ENCODE data around the gene TMCC3. TPM values are rescaled to one million over a fixed set of nuclear protein-coding genes. Genes with fewer than 3 reads are reported as not detected.

TMCC3 gene, protein sequence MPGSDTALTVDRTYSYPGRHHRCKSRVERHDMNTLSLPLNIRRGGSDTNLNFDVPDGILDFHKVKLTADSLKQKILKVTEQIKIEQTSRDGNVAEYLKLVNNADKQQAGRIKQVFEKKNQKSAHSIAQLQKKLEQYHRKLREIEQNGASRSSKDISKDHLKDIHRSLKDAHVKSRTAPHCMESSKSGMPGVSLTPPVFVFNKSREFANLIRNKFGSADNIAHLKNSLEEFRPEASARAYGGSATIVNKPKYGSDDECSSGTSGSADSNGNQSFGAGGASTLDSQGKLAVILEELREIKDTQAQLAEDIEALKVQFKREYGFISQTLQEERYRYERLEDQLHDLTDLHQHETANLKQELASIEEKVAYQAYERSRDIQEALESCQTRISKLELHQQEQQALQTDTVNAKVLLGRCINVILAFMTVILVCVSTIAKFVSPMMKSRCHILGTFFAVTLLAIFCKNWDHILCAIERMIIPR
- total RNA-seq (10 to 100 TPM; 18.2 to 61.6 (median 28.0) TPM), polyA plus RNA-seq (10 to 100 TPM; 10.6 to 32.6 (median 10.8) TPM)
- long read RNA-seq, donor 1, full-length matches to known transcripts, result 40 of 43 reads
- long read RNA-seq, donor 1, partial matches to known transcripts, result 0 of 43 reads
- long read RNA-seq, donor 1, other reads (novel, unspliced or antisense), result 3 of 43 reads
- long read RNA-seq, donor 2, full-length matches to known transcripts, result 37 of 48 reads
- long read RNA-seq, donor 2, partial matches to known transcripts, result 2 of 48 reads
- long read RNA-seq, donor 2, other reads (novel, unspliced or antisense), result 9 of 48 reads

DNA sequence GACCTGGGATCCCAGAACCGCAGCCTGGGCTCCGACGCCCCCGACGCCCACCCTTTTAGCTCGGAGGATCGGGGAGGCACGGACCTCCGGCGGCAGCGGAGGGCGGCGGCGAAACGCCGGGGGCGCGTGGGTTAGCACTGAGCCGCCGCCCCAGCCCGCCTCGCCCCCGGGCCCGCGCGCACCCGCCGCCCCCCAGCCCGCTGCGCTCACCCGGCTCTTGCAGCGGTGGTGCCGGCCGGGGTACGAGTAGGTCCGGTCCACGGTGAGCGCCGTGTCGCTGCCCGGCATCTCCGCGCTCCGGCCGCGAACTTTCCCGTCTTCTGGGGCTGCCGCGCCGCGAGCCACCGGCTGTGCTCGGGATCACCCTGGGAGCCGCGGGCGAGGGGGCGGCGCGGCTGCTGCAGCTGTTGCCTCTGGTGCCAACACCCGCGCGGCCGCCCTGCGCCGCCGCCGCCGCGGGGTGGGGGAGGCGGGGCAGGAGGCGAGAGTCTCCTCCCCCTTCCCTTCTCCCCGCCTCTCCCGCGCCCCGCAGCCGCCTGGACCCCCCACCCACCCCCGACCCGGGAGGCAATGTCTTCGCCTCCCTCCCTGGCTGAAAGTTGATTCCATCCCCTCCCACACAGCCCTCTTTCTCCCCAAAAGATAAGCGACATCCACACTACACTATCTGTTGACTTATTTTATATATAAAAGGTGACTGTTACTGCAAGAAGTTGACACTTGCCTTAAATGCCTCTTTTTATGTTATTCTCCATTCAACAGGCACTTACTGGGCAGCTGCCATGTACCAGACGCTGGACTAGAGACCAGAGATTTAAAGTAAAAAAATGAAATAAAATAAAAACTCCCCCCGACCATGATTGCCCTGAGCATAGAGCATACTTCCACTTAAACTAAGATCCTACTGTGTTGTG, at the start of gene TMCC3:
TMCC3 (minus strand) TSS at position 415 of the 914 bp plus-strand sequence; CDS start at position 288, 127 bp downstream.
- no peaks in the 10 kb centered on the region for H3K9me3 ChIP-seq
- peak within 1 kb of the TSS; percentile 98 for H3K27ac ChIP-seq
- H3K36me3 ChIP-seq (ENCODE audit: insufficient read depth in 1 of 2, low read depth in 1 of 2), result no peaks in the 10 kb centered on the region
- WGBS, 3 donors, result 2 to 6% (median 3%) methylated on average over 20 to 82 of the region's 82 CpGs
- peak within 1 kb of the TSS; percentile 94 for H3K4me3 ChIP-seq
- peaks cover 32% of the 10 kb centered on the region for H3K4me1 ChIP-seq
- TF ChIP-seq, protein P1, sequence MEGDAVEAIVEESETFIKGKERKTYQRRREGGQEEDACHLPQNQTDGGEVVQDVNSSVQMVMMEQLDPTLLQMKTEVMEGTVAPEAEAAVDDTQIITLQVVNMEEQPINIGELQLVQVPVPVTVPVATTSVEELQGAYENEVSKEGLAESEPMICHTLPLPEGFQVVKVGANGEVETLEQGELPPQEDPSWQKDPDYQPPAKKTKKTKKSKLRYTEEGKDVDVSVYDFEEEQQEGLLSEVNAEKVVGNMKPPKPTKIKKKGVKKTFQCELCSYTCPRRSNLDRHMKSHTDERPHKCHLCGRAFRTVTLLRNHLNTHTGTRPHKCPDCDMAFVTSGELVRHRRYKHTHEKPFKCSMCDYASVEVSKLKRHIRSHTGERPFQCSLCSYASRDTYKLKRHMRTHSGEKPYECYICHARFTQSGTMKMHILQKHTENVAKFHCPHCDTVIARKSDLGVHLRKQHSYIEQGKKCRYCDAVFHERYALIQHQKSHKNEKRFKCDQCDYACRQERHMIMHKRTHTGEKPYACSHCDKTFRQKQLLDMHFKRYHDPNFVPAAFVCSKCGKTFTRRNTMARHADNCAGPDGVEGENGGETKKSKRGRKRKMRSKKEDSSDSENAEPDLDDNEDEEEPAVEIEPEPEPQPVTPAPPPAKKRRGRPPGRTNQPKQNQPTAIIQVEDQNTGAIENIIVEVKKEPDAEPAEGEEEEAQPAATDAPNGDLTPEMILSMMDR (IDR thresholded peaks at IDR 0.05), result no peak
- intact Hi-C loops (cut with DNase I), result loop anchor here in 1 of 2 donors (5.0 kb wide), 1 partner anchor 33 kb away; no protein-coding TSS in a partner anchor
- no peaks in the 10 kb centered on the region for H3K27me3 ChIP-seq (ENCODE audit: insufficient read depth in 3 of 3, low read length in 2 of 3)
- ATAC-seq (peak; percentile 82 to 85 (median 84)), DNase-seq (peak; percentile 75 to 86)

DNA sequence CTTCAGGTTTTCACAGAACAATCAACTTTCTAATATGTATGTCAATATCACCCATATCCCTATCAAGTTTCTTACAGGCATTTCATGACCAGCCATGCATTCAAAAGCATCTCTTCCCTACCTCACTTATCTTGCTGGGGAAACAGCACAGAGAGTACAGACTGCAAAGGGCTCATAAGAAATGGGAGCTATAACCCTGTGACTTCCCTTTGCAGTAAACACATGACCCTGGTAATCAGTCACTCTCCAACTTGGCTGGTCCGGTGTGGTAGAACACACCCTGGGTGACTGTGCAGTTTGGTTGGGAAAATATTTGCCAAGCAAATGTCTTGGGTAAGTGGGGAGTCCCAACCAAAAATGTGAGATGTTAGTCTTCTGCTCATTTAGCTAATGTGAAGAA, 49.4 kb upstream of the TMCC3 start:
- Histone ChIP-seq H3K27me3 (ENCODE audit: insufficient read depth in 3 of 3, low read length in 2 of 3) (no peaks in the 10 kb centered on the region), H3K4me1 (peaks cover 12% of the 10 kb centered on the region), H3K9me3 (no peaks in the 10 kb centered on the region), H3K36me3 (ENCODE audit: insufficient read depth in 1 of 2, low read depth in 1 of 2) (no peaks in the 10 kb centered on the region), H3K4me3 (no peak overlapping the region), H3K27ac (no peak overlapping the region)
- whole genome bisulfite sequencing, 3 donors, result 55 to 85% (median 67%) methylated on average over 1 of the region's 1 CpG
- DNase-seq (no peak), ATAC-seq (no peak)
- TF ChIP-seq, protein P1 (IDR thresholded peaks at IDR 0.05), result no peak
- intact Hi-C loops (cut with DNase I), result loop anchor here (5.0 kb wide), 2 partner anchors 32 to 42 kb away; no protein-coding TSS in a partner anchor

DNA sequence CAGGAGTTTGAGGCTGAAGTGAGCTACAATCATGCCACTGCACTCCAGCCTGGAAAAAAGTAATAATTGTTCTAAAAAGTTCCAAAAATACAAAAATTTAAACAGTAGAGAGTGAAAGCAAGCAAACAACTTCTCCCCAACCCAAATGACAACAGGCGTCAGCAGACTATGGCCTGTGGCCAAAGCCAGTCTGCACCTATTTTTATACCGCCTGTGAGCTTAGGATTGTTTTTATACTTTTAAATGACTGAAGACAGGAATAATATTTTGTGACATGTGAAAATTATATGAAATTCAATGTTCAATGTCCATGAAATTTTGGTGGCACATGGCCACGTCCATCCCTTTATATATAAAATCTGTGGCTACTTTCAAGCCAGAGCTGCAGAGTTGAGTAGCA, 48.2 kb upstream of the TMCC3 start:
- Histone ChIP-seq H3K9me3 (no peaks in the 10 kb centered on the region), H3K4me1 (peaks cover under 1% of the 10 kb centered on the region), H3K36me3 (ENCODE audit: insufficient read depth in 1 of 2, low read depth in 1 of 2) (no peaks in the 10 kb centered on the region), H3K4me3 (no peak overlapping the region), H3K27ac (no peak overlapping the region), H3K27me3 (ENCODE audit: insufficient read depth in 3 of 3, low read length in 2 of 3) (no peaks in the 10 kb centered on the region)
- DNase-seq (no peak), ATAC-seq (no peak)
- intact Hi-C loops (cut with DNase I), result loop anchor here in 1 of 2 donors (5.0 kb wide), 1 partner anchor 41 kb away; no protein-coding TSS in a partner anchor
- TF ChIP-seq, protein P1 (IDR thresholded peaks at IDR 0.05), result no peak
- 26 to 40% (median 33%) methylated on average over 3 of the region's 3 CpGs for WGBS, 3 donors

DNA sequence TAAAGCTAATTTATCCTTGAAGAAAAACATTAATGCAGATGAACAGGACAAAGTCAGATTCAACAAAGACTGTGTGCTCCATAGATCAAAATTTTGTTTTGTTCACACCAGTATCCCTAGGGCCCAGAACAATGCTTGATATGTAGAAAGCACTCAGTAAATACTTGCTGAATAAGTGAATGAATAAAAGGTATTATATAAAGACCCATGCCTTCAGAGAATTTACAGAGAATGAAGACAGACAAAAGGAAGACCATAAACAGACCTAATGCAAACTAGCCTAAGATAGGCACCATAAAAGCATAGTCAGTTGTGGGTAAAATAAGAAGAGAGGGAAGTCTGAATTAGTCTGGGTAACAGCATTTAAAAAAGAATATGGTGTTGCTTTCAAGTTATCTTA, 47.3 kb upstream of the TMCC3 start:
- Histone ChIP-seq H3K27me3 (ENCODE audit: insufficient read depth in 3 of 3, low read length in 2 of 3) (no peaks in the 10 kb centered on the region), H3K27ac (no peak overlapping the region), H3K4me3 (no peak overlapping the region), H3K9me3 (no peaks in the 10 kb centered on the region), H3K4me1 (no peaks in the 10 kb centered on the region), H3K36me3 (ENCODE audit: insufficient read depth in 1 of 2, low read depth in 1 of 2) (no peaks in the 10 kb centered on the region)
- TF ChIP-seq, protein P1 (IDR thresholded peaks at IDR 0.05), result no peak
- ATAC-seq (no peak), DNase-seq (no peak)
- intact Hi-C loops (cut with DNase I), result loop anchor here in 1 of 2 donors (5.0 kb wide), 1 partner anchor 40 kb away; no protein-coding TSS in a partner anchor
